ENCODE results near the gene EDA.

The EDA gene

DNA sequence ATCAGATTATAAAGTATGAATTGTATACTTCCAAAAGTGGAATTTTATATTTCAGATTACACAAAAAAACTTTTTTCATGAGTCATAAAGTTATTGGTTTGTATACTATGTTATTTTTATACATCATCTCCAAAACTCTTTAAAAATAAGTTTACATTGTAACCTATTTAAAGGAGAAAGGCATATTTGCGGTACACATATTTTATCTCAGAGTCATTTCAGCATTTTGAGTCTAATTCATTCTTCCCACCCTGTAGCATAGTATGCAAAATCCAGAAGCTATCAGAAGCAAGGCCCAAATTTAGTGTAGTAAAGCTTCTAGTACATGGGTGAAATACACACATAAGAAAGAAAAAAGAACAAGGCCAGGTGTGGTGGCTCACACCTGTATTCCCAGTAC lies 353.5 kb downstream of the EDA start:
- no peak overlapping the region for H3K4me2 ChIP-seq (ENCODE audit: low read length)
- no peaks in the 10 kb centered on the region for H3K27me3 ChIP-seq (ENCODE audit: control insufficient read depth, insufficient read depth, low read length)
- H3K79me2 ChIP-seq = no peaks in the 10 kb centered on the region
- no peak overlapping the region for H3K9ac ChIP-seq
- no peak overlapping the region for H3K4me3 ChIP-seq (ENCODE audit: low read depth, low read length)
- H3K4me1 ChIP-seq = no peaks in the 10 kb centered on the region
- TF ChIP-seq, protein P1, sequence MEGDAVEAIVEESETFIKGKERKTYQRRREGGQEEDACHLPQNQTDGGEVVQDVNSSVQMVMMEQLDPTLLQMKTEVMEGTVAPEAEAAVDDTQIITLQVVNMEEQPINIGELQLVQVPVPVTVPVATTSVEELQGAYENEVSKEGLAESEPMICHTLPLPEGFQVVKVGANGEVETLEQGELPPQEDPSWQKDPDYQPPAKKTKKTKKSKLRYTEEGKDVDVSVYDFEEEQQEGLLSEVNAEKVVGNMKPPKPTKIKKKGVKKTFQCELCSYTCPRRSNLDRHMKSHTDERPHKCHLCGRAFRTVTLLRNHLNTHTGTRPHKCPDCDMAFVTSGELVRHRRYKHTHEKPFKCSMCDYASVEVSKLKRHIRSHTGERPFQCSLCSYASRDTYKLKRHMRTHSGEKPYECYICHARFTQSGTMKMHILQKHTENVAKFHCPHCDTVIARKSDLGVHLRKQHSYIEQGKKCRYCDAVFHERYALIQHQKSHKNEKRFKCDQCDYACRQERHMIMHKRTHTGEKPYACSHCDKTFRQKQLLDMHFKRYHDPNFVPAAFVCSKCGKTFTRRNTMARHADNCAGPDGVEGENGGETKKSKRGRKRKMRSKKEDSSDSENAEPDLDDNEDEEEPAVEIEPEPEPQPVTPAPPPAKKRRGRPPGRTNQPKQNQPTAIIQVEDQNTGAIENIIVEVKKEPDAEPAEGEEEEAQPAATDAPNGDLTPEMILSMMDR (IDR thresholded peaks at IDR 0.05) = no peak
- H2AFZ ChIP-seq = no peak overlapping the region
- H3K36me3 ChIP-seq (ENCODE audit: control insufficient read depth, insufficient read depth, low read length) = no peaks in the 10 kb centered on the region
- H3K9me3 ChIP-seq (ENCODE audit: control insufficient read depth, low read length) = no peaks in the 10 kb centered on the region
- H3K27ac ChIP-seq = no peak overlapping the region

- Histone ChIP-seq H3K27me3 (ENCODE audit: control insufficient read depth, insufficient read depth, low read length) (no peaks in the 10 kb centered on the region), H3K9me3 (ENCODE audit: control insufficient read depth, low read length) (no peaks in the 10 kb centered on the region), H3K9ac (no peak overlapping the region), H3K36me3 (ENCODE audit: control insufficient read depth, insufficient read depth, low read length) (no peaks in the 10 kb centered on the region), H3K4me3 (ENCODE audit: low read depth, low read length) (no peak overlapping the region), H3K4me1 (no peaks in the 10 kb centered on the region), H3K79me2 (no peaks in the 10 kb centered on the region), H3K4me2 (ENCODE audit: low read length) (no peak overlapping the region), H3K27ac (no peak overlapping the region), H2AFZ (no peak overlapping the region)
- TF ChIP-seq, protein P1 (IDR thresholded peaks at IDR 0.05) = no peak
Measured at GRCh38 chrX:69987691-69988090, 371.8 kb downstream of the EDA start.

DNA sequence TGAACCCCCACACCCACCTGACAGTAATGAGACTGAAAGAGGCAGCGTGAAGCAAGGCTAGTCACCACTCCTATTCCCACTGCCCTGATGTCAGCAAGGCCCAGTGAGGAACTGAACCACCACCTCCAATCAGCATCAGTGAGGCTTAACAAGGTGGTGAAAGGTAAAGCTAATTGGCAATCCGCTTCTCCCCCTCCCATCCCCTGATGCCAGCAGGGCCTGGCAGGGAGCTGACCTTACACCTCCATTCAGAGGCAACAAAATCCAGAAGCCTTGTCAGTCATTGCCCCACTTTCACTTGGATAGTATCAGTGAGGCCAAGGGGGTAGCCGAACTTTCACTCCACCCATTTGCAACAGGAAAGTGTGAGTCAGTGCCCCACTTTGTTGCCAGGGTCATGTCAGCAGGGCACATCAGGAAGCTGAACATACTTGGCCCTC lies 373.1 kb downstream of the EDA start:
- Histone ChIP-seq H3K4me1 (peaks cover 3% of the 10 kb centered on the region), H2AFZ (no peak overlapping the region), H3K9ac (no peak overlapping the region), H3K27me3 (ENCODE audit: control insufficient read depth, insufficient read depth, low read length) (no peaks in the 10 kb centered on the region), H3K27ac (no peak overlapping the region), H3K36me3 (ENCODE audit: control insufficient read depth, insufficient read depth, low read length) (no peaks in the 10 kb centered on the region), H3K4me3 (ENCODE audit: low read depth, low read length) (no peak overlapping the region), H3K79me2 (no peaks in the 10 kb centered on the region), H3K9me3 (ENCODE audit: control insufficient read depth, low read length) (no peaks in the 10 kb centered on the region), H3K4me2 (ENCODE audit: low read length) (no peak overlapping the region)
- TF ChIP-seq, protein P1 (IDR thresholded peaks at IDR 0.05) = no peak

- Histone ChIP-seq H3K9me3 (ENCODE audit: control insufficient read depth, low read length) (no peaks in the 10 kb centered on the region), H2AFZ (no peak overlapping the region), H3K79me2 (no peaks in the 10 kb centered on the region), H3K9ac (no peak overlapping the region), H3K27ac (no peak overlapping the region), H3K4me1 (peaks cover 3% of the 10 kb centered on the region), H3K36me3 (ENCODE audit: control insufficient read depth, insufficient read depth, low read length) (no peaks in the 10 kb centered on the region), H3K4me3 (ENCODE audit: low read depth, low read length) (no peak overlapping the region), H3K4me2 (ENCODE audit: low read length) (no peak overlapping the region), H3K27me3 (ENCODE audit: control insufficient read depth, insufficient read depth, low read length) (no peaks in the 10 kb centered on the region)
- TF ChIP-seq, protein P1 (IDR thresholded peaks at IDR 0.05) = no peak
Measured at GRCh38 chrX:69991685-69992084, 375.8 kb downstream of the EDA start.

- no peaks in the 10 kb centered on the region for H3K36me3 ChIP-seq (ENCODE audit: control insufficient read depth, insufficient read depth, low read length)
- no peak overlapping the region for H3K4me3 ChIP-seq (ENCODE audit: low read depth, low read length)
- H3K27me3 ChIP-seq (ENCODE audit: control insufficient read depth, insufficient read depth, low read length) = no peaks in the 10 kb centered on the region
- peaks cover 3% of the 10 kb centered on the region for H3K4me1 ChIP-seq
- H3K79me2 ChIP-seq = no peaks in the 10 kb centered on the region
- H3K27ac ChIP-seq = no peak overlapping the region
- no peak overlapping the region for H3K4me2 ChIP-seq (ENCODE audit: low read length)
- H2AFZ ChIP-seq = no peak overlapping the region
- TF ChIP-seq, protein P1 (IDR thresholded peaks at IDR 0.05) = no peak
- no peak overlapping the region for H3K9ac ChIP-seq
- no peaks in the 10 kb centered on the region for H3K9me3 ChIP-seq (ENCODE audit: control insufficient read depth, low read length)
Measured at GRCh38 chrX:69993494-69993893, 377.6 kb downstream of the EDA start.
